ELF-1 (cell line): ENCODE measurements around the gene SLC25A45.
"Not testable (repeated sequence)": the region's sequence is repeated elsewhere in the genome, so short reads cannot be mapped to it uniquely, and the experiment has no call there.

Experiments
- DNase-seq: peaks from one replicate; pipeline ENCODE4 v3.0.0-alpha.2; 2016; ENCODE audit warnings: low read depth, low spot score

The SLC25A45 gene

DNA sequence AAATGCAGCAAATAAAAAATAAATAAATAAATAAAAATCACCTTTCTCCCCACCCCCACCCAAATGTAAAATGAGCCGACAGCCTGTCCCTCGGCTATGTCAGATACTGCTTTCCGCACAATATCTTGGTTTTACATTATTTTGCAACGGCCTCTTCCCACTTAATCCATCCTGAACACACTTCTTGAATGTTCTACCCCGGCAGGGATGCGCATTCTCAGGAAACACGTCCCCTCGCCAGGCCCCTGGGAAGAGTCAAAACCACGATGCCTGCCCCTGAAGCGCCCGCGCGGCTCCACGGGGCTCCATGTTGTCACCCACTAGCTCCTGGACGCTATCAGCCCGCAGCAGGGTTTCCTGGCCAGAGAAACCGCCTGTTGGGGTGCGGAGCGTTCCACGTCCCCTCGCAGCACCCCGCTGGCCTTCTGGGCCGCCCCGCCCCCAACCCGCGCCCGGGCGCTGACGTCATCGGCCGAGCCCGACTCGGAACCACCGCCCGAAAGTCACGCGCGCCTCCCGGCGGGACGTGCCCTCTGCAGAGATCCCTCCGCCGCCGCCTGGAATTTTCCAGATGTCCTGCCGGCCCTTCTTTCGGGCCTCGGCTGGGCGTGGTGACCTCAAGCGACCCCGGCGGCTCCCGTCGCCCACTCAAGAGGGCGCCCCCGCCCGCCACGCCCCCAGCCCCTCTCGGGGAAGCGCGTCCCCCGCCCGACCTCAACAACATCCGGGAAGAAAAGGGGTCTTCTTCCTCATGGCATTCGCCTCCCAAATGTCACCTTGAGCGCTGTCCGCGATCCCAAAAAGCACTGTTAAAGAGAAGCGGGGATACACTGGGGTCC is 39.6 kb upstream of the SLC25A45 start:
- peak; percentile 96 for DNase-seq

DNA sequence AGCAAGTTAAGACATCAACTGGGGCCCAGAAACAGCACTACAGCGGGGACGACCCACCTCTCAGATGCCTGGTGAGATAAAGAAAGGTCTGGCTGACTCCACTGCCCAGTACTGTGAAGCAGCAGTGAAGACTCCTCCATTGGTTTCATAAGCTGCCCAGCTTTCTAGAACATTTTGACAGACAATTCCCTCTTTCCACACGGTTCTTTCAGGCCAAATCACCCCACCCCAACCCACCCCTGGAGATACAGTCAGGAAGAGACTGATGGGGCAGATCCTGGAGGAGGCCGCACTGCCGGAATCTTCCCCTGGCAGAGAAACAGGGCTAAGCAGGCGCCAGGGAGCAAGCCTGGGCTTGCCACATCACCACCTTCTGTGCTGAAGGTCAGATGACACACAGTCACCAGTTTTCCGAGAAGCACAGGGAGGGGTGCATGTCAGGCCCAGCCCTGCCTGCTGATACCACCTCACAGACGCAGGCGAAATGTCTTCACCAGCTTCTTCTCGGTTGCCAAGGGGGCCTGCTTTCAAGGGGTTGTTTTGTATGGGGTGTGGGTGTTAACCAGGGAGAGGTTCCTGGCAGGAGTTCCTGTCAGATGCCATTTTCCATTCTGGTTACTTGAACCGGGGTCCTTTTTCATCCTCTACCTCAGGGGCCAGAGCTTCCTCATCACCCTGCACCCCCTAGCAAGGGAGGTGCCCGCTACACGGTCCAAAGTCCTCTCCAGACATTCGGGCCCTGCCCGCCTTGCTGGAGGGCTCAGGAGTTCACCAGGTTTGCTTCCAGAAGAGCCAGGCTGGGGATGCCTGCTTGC is 38.7 kb upstream of the SLC25A45 start:
- peak; percentile 83 for DNase-seq

- DNase-seq = no peak
These were observed 38.1 kb upstream of the SLC25A45 start for GRCh38 chr11:65420506-65420905.

DNA sequence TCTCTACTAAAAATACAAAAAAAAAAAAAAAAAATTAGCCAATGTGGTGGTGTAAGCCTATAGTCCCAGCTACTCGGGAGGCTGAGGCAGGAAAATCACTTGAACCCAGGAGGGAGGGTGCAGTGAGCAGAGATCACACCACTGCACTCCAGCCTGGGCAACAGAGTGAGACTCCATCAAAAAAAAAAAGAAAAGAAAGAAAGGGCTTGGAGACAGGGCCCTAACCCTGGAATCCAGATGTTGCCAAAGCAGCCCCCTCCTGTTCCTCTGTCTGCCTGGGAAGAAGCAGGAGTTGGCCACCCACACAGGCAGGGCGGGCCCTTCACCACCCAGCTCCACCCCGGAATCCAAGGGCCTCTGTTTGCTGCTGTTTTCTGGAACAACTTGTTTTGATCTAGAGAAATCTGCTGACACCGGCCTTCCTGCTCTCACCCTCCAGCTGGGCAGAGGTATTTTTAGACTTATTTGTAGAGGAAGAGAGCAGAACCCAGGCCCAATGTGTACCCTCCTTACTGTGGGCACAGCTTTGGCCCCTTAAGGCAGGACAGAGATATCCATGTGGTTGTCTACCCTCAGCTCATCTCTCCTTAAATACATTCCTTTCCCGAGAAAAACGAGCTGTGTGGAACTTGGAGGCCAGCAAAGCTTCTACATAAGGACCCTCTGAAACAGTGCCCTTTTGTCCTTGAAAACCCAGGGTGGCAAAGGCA is 37.5 kb upstream of the SLC25A45 start:
- DNase-seq = peak; percentile 95

DNA sequence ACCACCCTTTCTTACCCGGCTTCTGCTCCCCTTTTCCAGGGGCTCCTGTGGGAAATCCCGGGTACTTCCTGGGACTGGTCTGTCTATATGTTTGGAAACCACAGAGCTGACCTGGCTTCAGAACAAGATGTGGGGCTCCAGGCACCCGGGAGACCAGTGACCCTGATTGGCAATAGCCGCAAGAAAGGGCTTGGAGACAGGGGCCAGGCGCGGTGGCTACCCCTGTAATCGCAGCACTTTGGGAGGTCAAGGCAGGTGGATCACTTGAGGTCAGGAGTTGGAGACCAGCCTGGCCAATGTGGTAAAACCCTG is 37.0 kb upstream of the SLC25A45 start:
- no peak for DNase-seq

GRCh38 chr11:65418681-65419459 is 36.4 kb upstream of the SLC25A45 start:
- peak; percentile 99 for DNase-seq

GRCh38 chr11:65418431-65418680 is 35.9 kb upstream of the SLC25A45 start:
- DNase-seq = no peak

DNA sequence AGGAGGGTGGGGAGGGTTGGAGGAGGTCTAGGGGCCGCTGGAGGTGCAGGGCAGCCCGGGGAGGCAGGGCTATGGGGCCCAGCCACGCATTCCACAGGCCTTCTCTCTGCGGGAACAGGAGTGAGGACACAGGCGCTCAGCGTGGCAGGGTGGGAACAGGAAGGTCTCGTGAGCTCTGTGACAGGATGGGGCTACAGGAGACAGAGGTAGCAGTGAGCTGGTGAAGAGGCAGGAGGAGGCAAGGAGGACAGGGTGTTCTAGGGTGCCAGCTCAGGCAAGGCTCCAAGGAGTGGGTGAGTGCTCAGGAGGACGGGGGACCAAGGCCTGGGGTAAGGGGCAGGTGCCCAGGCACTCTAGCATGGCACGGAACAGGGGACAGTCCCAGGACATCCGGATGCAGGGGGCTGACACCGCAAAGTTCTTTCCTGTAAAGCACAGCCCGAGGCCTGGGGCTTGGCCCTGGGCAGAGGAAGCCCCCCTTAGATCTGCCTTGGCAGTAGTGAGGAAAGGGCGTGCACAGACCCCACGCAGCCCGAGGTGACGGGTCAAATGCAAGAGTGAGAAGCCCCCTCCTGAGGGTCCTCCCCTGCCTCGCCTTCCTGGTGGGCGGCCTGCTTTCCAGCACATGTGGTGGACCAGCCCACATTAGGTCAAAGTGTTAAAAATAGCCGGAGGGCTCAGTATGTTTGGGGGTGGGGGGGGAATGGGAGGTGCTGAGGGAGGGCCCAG is 35.4 kb upstream of the SLC25A45 start:
- DNase-seq = no peak

DNA sequence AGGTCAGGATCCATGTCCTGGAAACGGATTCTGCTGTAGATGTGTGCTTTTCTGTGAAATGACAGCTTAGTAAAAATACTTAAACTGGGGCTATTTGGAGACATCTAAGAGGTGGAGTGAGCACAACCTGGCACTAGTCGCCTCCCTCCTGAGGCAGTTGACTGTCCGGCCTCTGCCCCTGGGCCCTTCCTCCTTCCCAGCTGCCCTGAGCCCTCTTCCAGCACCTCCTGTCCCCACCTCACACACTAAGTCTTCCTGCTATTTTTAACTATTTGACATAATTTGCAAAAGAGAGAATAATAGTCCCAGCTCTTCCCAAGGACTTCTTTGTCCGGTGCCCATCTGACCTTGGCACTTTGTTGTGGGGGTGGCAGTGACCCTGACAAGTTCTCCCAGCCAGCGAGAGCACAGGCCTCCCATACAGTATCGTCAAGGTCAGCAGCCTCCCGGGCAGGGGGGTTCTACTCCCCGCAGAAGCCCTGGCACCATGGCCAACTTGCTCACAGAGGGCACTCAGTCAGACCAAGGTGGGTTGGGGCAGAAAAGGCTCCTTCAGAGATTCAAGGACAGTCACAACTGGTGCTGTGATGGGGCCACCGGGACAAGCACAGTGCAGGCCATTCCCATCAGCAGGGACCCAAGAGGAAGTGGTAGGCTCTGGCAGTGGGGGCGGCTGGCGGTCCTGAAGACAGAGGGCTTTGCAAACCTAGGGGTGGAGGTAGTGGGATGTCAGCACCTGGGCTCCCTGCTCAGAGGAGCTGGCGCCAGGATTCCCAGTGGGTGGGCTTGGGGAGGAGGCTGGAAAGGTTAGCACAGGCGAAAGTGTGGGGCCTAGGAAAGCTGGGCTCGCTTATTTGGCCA is 34.6 kb upstream of the SLC25A45 start:
- peak; percentile 34 for DNase-seq

GRCh38 chr11:65416341-65416824 is 33.9 kb upstream of the SLC25A45 start:
- peak; percentile 95 for DNase-seq

- DNase-seq = no peak
These were observed 33.3 kb upstream of the SLC25A45 start for GRCh38 chr11:65415499-65416340.

- no peak for DNase-seq
These were observed 32.5 kb upstream of the SLC25A45 start for GRCh38 chr11:65414776-65415498.

DNA sequence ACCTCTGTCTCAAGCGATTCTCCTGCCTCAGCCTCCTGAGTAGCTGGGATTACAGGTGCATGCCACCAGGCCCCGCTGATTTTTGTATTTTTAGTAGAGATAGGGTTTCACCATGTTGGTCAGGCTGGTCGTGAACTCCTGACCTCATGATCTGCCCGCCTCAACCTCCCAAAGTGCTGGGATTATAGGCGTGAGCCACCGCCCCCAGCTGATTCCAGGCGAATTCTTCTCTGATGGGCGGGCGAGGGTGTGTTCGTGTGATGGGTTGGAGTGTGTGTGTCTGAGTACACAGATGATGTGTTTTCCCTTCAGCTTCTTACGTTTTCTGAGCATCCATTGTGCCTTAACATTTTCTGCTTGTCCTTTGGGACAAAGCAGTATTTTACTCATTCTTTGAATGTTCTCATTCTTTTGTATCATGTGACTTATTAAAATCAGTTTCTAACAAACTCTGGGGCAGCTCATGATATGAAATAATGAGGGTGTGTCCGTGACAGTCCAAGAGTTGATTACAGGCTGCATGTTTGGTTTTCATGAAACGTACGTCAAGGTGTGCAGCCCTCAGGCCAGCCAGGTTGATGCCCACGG is 30.7 kb upstream of the SLC25A45 start:
- not testable (repeated sequence) for DNase-seq

GRCh38 chr11:65412271-65413076 is 30.0 kb upstream of the SLC25A45 start:
- DNase-seq = no peak

- DNase-seq = no peak
These were observed 29.2 kb upstream of the SLC25A45 start for GRCh38 chr11:65411681-65412070.

GRCh38 chr11:65410936-65411680 is 28.7 kb upstream of the SLC25A45 start:
- no peak for DNase-seq
